Liver (tissue), 9 donors: Measurements from ENCODE around the gene E2F7. TPM values are rescaled to one million over a fixed set of nuclear protein-coding genes. Genes with fewer than 3 reads are reported as not detected.

Source experiments
- DNase-seq: peaks from one replicate; pipeline ENCODE4 v3.0.0-alpha.2; 2017; ENCODE audit warnings: low spot score
- H3K27ac ChIP-seq, 2 donors: one replicate each; pipeline ENCODE4 v1.7.0; 2013; ENCODE audit warnings: inconsistent platforms in 2 of 2, low read length in 2 of 2, control low read depth in 1 of 2, low read depth in 1 of 2, mild to moderate bottlenecking in 1 of 2
- H3K27me3 ChIP-seq, 4 donors: one replicate each; pipeline versions ENCODE4 v1.6.1 to v1.7.0; 2013; ENCODE audit warnings: low read length in 3 of 4, inconsistent platforms in 1 of 4, mild to moderate bottlenecking in 1 of 4, moderate library complexity in 1 of 4; ENCODE audit not compliant: control insufficient read depth in 4 of 4, insufficient read depth in 4 of 4
- H3K36me3 ChIP-seq, 4 donors: one replicate each; pipeline versions ENCODE4 v1.6.1 to v1.7.0; 2013; ENCODE audit warnings: low read length in 3 of 4, mild to moderate bottlenecking in 3 of 4, low read depth in 1 of 4, moderate library complexity in 1 of 4; ENCODE audit not compliant: control insufficient read depth in 4 of 4, insufficient read depth in 3 of 4
- H3K4me1 ChIP-seq, 4 donors: one replicate each; pipeline versions ENCODE4 v1.6.1 to v1.7.0; 2013; ENCODE audit warnings: low read length in 3 of 4, mild to moderate bottlenecking in 3 of 4, moderate library complexity in 1 of 4; ENCODE audit not compliant: control insufficient read depth in 4 of 4, insufficient read depth in 4 of 4
- H3K4me3 ChIP-seq, 3 donors: one replicate each; pipeline versions ENCODE4 v1.6.1 to v1.7.0; 2013; ENCODE audit warnings: low read length in 3 of 3, control low read depth in 1 of 3, low read depth in 1 of 3, mild to moderate bottlenecking in 1 of 3
- H3K9ac ChIP-seq, 2 donors: one replicate each; pipeline ENCODE4 v1.7.0; 2013; ENCODE audit warnings: low read length in 2 of 2, mild to moderate bottlenecking in 2 of 2, moderate library complexity in 2 of 2, control low read depth in 1 of 2, low read depth in 1 of 2
- H3K9me3 ChIP-seq, 4 donors: one replicate each; pipeline versions ENCODE4 v1.6.1 to v1.7.0; 2013; ENCODE audit warnings: low read length in 3 of 4; ENCODE audit not compliant: control insufficient read depth in 4 of 4
- EGR1 ChIP-seq, 2 donors: IDR thresholded peaks; 2 replicates each; pipeline ENCODE4 v1.6.1; 2016 to 2018; ENCODE audit warnings: antibody characterized with exemption in 2 of 2, low read depth in 2 of 2
- FOXA1 ChIP-seq: IDR thresholded peaks from 2 replicates; pipeline ENCODE4 v1.6.1; 2016; ENCODE audit warnings: antibody characterized with exemption
- FOXA2 ChIP-seq: IDR thresholded peaks from 2 replicates; pipeline ENCODE4 v1.6.1; 2016; ENCODE audit warnings: antibody characterized with exemption
- JUND ChIP-seq, 2 donors: IDR thresholded peaks; 2 replicates each; pipeline ENCODE4 v1.6.1; 2016; ENCODE audit warnings: antibody characterized with exemption in 2 of 2
- NR2F2 ChIP-seq: IDR thresholded peaks from 2 replicates; pipeline ENCODE4 v1.6.1; 2016; ENCODE audit warnings: antibody characterized with exemption
- RAD21 ChIP-seq, 2 donors: IDR thresholded peaks; 2 replicates each; pipeline ENCODE4 v1.6.1; 2016; ENCODE audit warnings: antibody characterized with exemption in 2 of 2, mild to moderate bottlenecking in 2 of 2
- RXRA ChIP-seq, 2 donors: IDR thresholded peaks; 2 replicates each; pipeline ENCODE4 v1.6.1; 2017 to 2018; ENCODE audit warnings: antibody characterized with exemption in 2 of 2, mild to moderate bottlenecking in 1 of 2
- WGBS: extraction: QIAGEN DNeasy Blood & Tissue Kit; methylation state at CpG from one replicate; pipeline ENCODE4 v1.1.7; 2013; 5-methylcytosine and 5-hydroxymethylcytosine counted together
- polyA plus RNA-seq, 2 donors: library from polyadenylated mRNA; stranded (reverse) in 1 of 2; unstranded in 1 of 2; fragments of 200-250 nt in 1 of 2; fragments of >200 nt in 1 of 2; fragmentation: Nextera tagmentation in 1 of 2; extraction: Ambion mirVana in 1 of 2; gene quantifications; one replicate each; pipeline versions ENCODE4 v1.2.1 to v1.2.3, GENCODE V29; 2013 to 2015
- total RNA-seq, 2 donors: library from RNA; depleted of rRNA; stranded (reverse); fragments of >200 nt; gene quantifications; one replicate each; pipeline ENCODE4 v1.2.3, GENCODE V29; 2014
- TF ChIP-seq, protein P1 (sequence below): IDR thresholded peaks from 2 replicates; pipeline ENCODE4 v1.6.1; 2016; ENCODE audit warnings: antibody characterized with exemption
- TF ChIP-seq, protein P2 (sequence below): IDR thresholded peaks from 2 replicates; pipeline ENCODE4 v1.6.1; 2016; ENCODE audit warnings: antibody characterized with exemption
- TF ChIP-seq, protein P3 (sequence below): IDR thresholded peaks from 2 replicates; pipeline ENCODE4 v1.6.1; 2016; ENCODE audit warnings: antibody characterized with exemption
- TF ChIP-seq, protein P4 (sequence below): IDR thresholded peaks from 2 replicates; pipeline ENCODE4 v1.6.1; 2016; ENCODE audit warnings: antibody characterized with exemption, mild to moderate bottlenecking
- TF ChIP-seq, protein P5 (sequence below): fragments of 150-350 bp; IDR thresholded peaks from 2 replicates; pipeline ENCODE4 v1.5.1; 2017; ENCODE audit warnings: improper control_type of control experiment, low read depth, low read length; ENCODE audit not compliant: missing input control
- donor health status: healthy.
- donor health status: healthy.
- donor health status: healthy.
- donor health status: healthy.
- donor health status: healthy.

Gene E2F7
- total and polyA plus RNA-seq, 4 donors = 0.13 to 5.8 (median 0.17) TPM; not detected in 1

DNA sequence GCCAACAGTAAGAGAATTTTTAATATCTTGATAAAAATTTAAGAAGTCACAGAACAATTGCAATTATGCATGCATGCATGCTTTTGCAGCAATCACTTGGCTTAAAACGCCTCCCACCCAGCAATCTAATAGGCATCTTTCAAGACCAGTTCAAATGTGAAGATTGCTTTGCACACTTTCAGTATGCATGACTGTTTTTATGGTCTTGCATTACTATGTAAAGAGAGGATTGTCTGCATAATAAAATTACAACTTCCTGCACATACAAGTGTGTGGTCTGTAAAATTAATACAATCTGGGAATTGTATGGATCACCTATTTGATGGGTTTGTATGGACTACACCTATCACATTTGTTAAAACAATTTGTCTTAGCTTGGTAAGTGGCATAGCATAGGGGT is 48.8 kb downstream of the E2F7 start (continued):
- TF ChIP-seq, protein P1, sequence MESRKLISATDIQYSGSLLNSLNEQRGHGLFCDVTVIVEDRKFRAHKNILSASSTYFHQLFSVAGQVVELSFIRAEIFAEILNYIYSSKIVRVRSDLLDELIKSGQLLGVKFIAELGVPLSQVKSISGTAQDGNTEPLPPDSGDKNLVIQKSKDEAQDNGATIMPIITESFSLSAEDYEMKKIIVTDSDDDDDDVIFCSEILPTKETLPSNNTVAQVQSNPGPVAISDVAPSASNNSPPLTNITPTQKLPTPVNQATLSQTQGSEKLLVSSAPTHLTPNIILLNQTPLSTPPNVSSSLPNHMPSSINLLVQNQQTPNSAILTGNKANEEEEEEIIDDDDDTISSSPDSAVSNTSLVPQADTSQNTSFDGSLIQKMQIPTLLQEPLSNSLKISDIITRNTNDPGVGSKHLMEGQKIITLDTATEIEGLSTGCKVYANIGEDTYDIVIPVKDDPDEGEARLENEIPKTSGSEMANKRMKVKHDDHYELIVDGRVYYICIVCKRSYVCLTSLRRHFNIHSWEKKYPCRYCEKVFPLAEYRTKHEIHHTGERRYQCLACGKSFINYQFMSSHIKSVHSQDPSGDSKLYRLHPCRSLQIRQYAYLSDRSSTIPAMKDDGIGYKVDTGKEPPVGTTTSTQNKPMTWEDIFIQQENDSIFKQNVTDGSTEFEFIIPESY = no peak
- TF ChIP-seq RAD21 (IDR thresholded peaks at IDR 0.05) = no peak
- TF ChIP-seq JUND (IDR thresholded peaks at IDR 0.05) = no peak
- no peak for TF ChIP-seq FOXA1
- no peak for TF ChIP-seq RXRA (IDR thresholded peaks at IDR 0.05)

DNA sequence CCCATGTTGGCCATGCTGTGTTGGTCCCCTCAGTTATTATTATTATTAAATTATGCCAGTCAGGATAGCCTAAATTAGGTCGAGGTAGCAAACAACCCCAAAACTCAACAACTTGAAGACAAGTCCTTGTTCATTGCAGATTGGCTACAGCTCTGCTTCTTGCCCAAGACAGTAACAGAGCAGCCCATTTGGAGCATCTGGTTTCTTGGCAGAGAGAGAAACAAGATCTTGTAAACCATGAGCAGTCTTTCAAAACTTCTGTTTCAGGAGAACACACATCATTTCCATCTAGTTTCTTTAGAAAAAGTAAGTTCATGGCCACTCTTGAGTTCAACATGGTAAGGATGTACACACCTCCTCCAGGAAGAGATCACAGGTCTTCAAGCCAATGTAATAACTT is 52.3 kb downstream of the E2F7 start:
- no peak for DNase-seq
- TF ChIP-seq JUND (IDR thresholded peaks at IDR 0.05) = no peak
- TF ChIP-seq, protein P2, sequence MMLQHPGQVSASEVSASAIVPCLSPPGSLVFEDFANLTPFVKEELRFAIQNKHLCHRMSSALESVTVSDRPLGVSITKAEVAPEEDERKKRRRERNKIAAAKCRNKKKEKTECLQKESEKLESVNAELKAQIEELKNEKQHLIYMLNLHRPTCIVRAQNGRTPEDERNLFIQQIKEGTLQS = no peak
- no peak for TF ChIP-seq NR2F2
- no peak for TF ChIP-seq FOXA2
- TF ChIP-seq, protein P3, sequence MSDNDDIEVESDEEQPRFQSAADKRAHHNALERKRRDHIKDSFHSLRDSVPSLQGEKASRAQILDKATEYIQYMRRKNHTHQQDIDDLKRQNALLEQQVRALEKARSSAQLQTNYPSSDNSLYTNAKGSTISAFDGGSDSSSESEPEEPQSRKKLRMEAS = no peak
- no peak for TF ChIP-seq RXRA (IDR thresholded peaks at IDR 0.05)
- TF ChIP-seq FOXA1 = no peak
- TF ChIP-seq, protein P4, sequence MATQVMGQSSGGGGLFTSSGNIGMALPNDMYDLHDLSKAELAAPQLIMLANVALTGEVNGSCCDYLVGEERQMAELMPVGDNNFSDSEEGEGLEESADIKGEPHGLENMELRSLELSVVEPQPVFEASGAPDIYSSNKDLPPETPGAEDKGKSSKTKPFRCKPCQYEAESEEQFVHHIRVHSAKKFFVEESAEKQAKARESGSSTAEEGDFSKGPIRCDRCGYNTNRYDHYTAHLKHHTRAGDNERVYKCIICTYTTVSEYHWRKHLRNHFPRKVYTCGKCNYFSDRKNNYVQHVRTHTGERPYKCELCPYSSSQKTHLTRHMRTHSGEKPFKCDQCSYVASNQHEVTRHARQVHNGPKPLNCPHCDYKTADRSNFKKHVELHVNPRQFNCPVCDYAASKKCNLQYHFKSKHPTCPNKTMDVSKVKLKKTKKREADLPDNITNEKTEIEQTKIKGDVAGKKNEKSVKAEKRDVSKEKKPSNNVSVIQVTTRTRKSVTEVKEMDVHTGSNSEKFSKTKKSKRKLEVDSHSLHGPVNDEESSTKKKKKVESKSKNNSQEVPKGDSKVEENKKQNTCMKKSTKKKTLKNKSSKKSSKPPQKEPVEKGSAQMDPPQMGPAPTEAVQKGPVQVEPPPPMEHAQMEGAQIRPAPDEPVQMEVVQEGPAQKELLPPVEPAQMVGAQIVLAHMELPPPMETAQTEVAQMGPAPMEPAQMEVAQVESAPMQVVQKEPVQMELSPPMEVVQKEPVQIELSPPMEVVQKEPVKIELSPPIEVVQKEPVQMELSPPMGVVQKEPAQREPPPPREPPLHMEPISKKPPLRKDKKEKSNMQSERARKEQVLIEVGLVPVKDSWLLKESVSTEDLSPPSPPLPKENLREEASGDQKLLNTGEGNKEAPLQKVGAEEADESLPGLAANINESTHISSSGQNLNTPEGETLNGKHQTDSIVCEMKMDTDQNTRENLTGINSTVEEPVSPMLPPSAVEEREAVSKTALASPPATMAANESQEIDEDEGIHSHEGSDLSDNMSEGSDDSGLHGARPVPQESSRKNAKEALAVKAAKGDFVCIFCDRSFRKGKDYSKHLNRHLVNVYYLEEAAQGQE = no peak
- TF ChIP-seq, protein P5, sequence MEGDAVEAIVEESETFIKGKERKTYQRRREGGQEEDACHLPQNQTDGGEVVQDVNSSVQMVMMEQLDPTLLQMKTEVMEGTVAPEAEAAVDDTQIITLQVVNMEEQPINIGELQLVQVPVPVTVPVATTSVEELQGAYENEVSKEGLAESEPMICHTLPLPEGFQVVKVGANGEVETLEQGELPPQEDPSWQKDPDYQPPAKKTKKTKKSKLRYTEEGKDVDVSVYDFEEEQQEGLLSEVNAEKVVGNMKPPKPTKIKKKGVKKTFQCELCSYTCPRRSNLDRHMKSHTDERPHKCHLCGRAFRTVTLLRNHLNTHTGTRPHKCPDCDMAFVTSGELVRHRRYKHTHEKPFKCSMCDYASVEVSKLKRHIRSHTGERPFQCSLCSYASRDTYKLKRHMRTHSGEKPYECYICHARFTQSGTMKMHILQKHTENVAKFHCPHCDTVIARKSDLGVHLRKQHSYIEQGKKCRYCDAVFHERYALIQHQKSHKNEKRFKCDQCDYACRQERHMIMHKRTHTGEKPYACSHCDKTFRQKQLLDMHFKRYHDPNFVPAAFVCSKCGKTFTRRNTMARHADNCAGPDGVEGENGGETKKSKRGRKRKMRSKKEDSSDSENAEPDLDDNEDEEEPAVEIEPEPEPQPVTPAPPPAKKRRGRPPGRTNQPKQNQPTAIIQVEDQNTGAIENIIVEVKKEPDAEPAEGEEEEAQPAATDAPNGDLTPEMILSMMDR = no peak
- TF ChIP-seq, protein P1 = no peak
- no peak for TF ChIP-seq EGR1 (IDR thresholded peaks at IDR 0.05; ENCODE audit: low read depth in 2 of 2)
- 45% methylated on average over 1 of the region's 1 CpG for WGBS
- H3K4me1 ChIP-seq = peaks cover 0 to 5% (median 0%) of the 10 kb centered on the region in 4 donors
- no peak overlapping the region for H3K27ac ChIP-seq
- H3K27me3 ChIP-seq = no peaks in the 10 kb centered on the region
- H3K9ac ChIP-seq = no peak overlapping the region
- no peak overlapping the region for H3K4me3 ChIP-seq
- H3K9me3 ChIP-seq = no peaks in the 10 kb centered on the region
- H3K36me3 ChIP-seq = no peaks in the 10 kb centered on the region
